GM23248 (cell line): ENCODE data around the gene SEMA6C. TPM values are rescaled to one million over a fixed set of nuclear protein-coding genes. Genes with fewer than 3 reads are reported as not detected.

ENCODE experiments used
- DNase-seq: peaks from one replicate; pipeline ENCODE4 v3.0.0-alpha.2; 2015
- H2AFZ ChIP-seq: fragments of 200-600 bp; sonication (generic); 2 replicates; pipeline ENCODE4 v1.6.1; 2016; ENCODE audit warnings: antibody characterized with exemption
- H3F3A ChIP-seq: fragments of 200-600 bp; sonication (generic); 2 replicates; pipeline ENCODE4 v1.6.1; 2016; ENCODE audit warnings: mild to moderate bottlenecking, antibody characterized with exemption, mixed run types; ENCODE audit not compliant: insufficient read depth
- H3K27ac ChIP-seq: fragments of 200-600 bp; sonication (generic); 2 replicates; pipeline ENCODE4 v1.5.1; 2016; ENCODE audit warnings: mild to moderate bottlenecking
- H3K27me3 ChIP-seq: fragments of 200-600 bp; sonication (generic); replicated peaks from 2 replicates; pipeline ENCODE4 v1.6.1; 2016; ENCODE audit warnings: mild to moderate bottlenecking; ENCODE audit not compliant: insufficient read depth
- H3K36me3 ChIP-seq: fragments of 200-600 bp; sonication (generic); 2 replicates; pipeline ENCODE4 v1.6.1; 2016; ENCODE audit warnings: low read depth, mild to moderate bottlenecking
- H3K4me1 ChIP-seq: fragments of 200-600 bp; sonication (generic); 2 replicates; pipeline ENCODE4 v1.6.1; 2016; ENCODE audit warnings: mild to moderate bottlenecking; ENCODE audit not compliant: insufficient read depth
- H3K4me2 ChIP-seq: fragments of 200-600 bp; sonication (generic); one replicate; pipeline ENCODE4 v1.6.1; 2016; ENCODE audit warnings: mild to moderate bottlenecking; ENCODE audit not compliant: unreplicated experiment
- H3K4me3 ChIP-seq: fragments of 200-600 bp; sonication (generic); 2 replicates; pipeline ENCODE4 v1.5.1; 2016; ENCODE audit warnings: mild to moderate bottlenecking
- H3K79me2 ChIP-seq: fragments of 200-600 bp; sonication (generic); 2 replicates; pipeline ENCODE4 v1.6.1; 2016; ENCODE audit warnings: mild to moderate bottlenecking; ENCODE audit not compliant: insufficient read depth
- H3K9ac ChIP-seq: fragments of 200-600 bp; sonication (generic); 2 replicates; pipeline ENCODE4 v1.6.1; 2016; ENCODE audit warnings: mild to moderate bottlenecking
- H3K9me2 ChIP-seq: fragments of 200-600 bp; sonication (generic); 2 replicates; pipeline ENCODE4 v1.6.1; 2016; ENCODE audit warnings: mixed run types, mild to moderate bottlenecking, moderate library complexity; ENCODE audit not compliant: insufficient read depth
- H3K9me3 ChIP-seq: fragments of 200-600 bp; sonication (generic); one replicate; pipeline ENCODE4 v1.6.1; 2017; ENCODE audit warnings: low read depth
- H4K20me1 ChIP-seq: fragments of 200-600 bp; sonication (generic); 2 replicates; pipeline ENCODE4 v1.6.0; 2016; ENCODE audit not compliant: insufficient read depth
- EZH2 ChIP-seq: fragments of 200-600 bp; sonication (generic); IDR thresholded peaks from 2 replicates; pipeline ENCODE4 v1.6.1; 2018; ENCODE audit warnings: antibody characterized with exemption, mild to moderate bottlenecking; ENCODE audit not compliant: insufficient read depth, poor library complexity, severe bottlenecking
- EZH2phosphoT487 ChIP-seq: fragments of 200-600 bp; sonication (generic); IDR thresholded peaks from 2 replicates; pipeline ENCODE4 v1.6.1; 2018; ENCODE audit warnings: antibody characterized with exemption, moderate library complexity, mild to moderate bottlenecking, low read depth; ENCODE audit not compliant: insufficient read depth
- WGBS, 2 experiments: methylation state at CpG; one replicate each; pipeline ENCODE4 v1.1.6; 2015 to 2017; ENCODE audit warnings: low lambda C conversion rate in 2 of 2, low coverage in 1 of 2; ENCODE audit errors: missing lambda C conversion rate in 2 of 2; 5-methylcytosine and 5-hydroxymethylcytosine counted together
- in situ Hi-C: fragments of 300-500 bp; cut with MboI; formaldehyde crosslinking; loops from 2 replicates; pipeline ENCODE4 v1.15.0; 2020
- polyA plus RNA-seq: library from polyadenylated mRNA; unstranded; fragments of >200 nt; fragmentation: Nextera tagmentation; extraction: Ambion mirVana; gene quantifications from 2 replicates; pipeline ENCODE4 v1.2.1, GENCODE V29; 2016
- total RNA-seq: library from RNA; depleted of rRNA; stranded (reverse); fragments of >200 nt; shearing (Covaris generic); gene quantifications from 2 replicates; pipeline ENCODE4 v1.2.3, GENCODE V29; 2014

Gene SEMA6C
- total and polyA plus RNA-seq, 2 experiments from 2014 or later: 1.1 to 3.8 TPM

DNA sequence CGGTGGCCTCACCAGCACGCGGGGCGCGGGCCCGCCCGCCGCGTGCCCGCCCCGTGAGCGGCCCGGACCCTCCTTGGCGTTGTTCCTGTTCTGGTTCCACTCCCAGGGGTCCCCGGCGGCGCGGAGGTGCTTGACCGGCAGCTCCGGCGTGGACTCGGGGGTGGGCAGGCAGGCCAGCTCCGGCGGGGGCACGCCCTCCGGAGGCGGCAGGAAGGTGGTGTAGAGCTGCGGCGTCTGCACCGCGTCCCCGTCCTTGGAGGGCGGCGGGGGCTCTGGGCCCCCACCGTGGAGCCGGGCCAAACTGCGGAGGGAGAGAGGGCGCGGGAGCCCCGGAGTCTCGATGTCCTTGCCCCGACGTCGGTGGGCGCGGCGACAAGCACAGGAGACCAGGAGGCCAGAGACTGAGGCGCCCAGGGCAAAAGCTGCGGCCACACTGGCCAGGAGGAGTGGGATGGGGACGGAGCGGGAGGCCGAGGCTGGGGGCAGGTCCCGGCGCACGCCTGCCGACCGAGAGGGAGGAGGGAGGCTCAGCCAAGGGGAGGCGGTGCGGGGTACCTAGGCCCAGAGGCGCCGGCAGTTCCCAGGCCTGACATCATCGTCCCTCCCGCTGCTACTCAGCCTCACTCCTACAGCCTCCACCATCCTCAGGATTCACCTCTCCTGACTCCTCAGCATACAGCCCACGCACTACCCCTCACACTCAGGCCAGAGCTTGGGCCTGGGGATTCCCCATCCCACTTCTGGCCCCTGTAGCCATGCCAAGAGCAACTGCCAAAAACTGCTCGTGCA lies 13.2 kb downstream of the SEMA6C start:
- Histone ChIP-seq H3K4me3 (no peak overlapping the region), H2AFZ (no peak overlapping the region), H3K9ac (no peak overlapping the region), H3K79me2 (no peaks in the 10 kb centered on the region), H3K36me3 (no peaks in the 10 kb centered on the region; the same call in 1 of the 2 replicates), H3F3A (peaks cover 10% of the 10 kb centered on the region; the same call in 1 of the 2 replicates), H3K4me2 (no peak overlapping the region), H3K27ac (no peak overlapping the region), H3K4me1 (no peaks in the 10 kb centered on the region), H3K9me2 (no peaks in the 10 kb centered on the region), H4K20me1 (no peaks in the 10 kb centered on the region), H3K27me3 (no peaks in the 10 kb centered on the region), H3K9me3 (no peaks in the 10 kb centered on the region)
- 92 to 93% methylated on average over 18 to 61 of the region's 65 CpGs for WGBS, 2 experiments
- TF ChIP-seq EZH2: no peak
- no peak for TF ChIP-seq EZH2phosphoT487
- DNase-seq: no peak
- in situ Hi-C loops: no loop called here

DNA sequence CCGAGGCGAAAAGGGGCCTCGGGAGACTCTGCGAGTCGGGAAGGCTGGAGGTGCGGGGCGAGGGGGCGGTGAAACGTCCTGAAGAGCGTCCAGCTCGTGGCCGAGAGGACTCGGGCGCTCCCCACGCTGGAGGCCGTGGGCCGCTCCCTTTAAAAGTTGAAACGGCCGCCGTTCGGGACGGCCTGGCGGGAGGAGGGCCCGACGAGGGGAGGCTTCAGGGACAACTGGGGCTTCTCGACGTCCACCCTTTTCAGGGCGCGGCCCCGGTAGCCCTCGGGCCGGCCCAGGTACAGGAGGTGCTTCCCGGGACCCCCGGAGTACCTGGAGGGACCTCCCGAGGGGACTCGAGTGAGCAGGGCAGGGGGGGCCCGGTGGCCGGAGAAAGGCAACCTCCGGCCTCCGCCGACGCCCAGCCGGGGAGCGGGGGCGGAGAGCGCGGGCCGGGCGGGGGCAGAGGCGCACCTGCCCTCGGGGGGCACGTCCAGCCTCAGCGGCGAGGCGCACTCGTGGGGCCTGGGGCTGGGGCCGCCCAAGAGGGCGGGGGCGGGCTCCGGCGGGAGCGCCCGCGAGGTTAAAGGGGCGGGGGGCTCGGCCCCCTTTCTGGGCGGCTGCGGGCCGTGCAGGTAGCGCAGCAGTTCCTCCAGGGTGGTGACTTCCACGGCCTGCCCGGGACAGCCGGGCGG lies 14.0 kb downstream of the SEMA6C start:
- no peaks in the 10 kb centered on the region; the same call in 1 of the 2 replicates for H3K36me3 ChIP-seq
- H3K4me1 ChIP-seq: no peaks in the 10 kb centered on the region
- no peaks in the 10 kb centered on the region for H3K27me3 ChIP-seq
- in situ Hi-C loops: no loop called here
- H3K9me3 ChIP-seq: no peaks in the 10 kb centered on the region
- TF ChIP-seq EZH2 (no peak), EZH2phosphoT487 (no peak)
- no peak overlapping the region for H3K9ac ChIP-seq
- peaks cover 10% of the 10 kb centered on the region; the same call in 1 of the 2 replicates for H3F3A ChIP-seq
- no peak overlapping the region for H3K27ac ChIP-seq
- no peak for DNase-seq
- no peaks in the 10 kb centered on the region for H3K79me2 ChIP-seq
- no peaks in the 10 kb centered on the region for H4K20me1 ChIP-seq
- no peaks in the 10 kb centered on the region for H3K9me2 ChIP-seq
- no peak overlapping the region for H3K4me3 ChIP-seq
- 92% methylated on average over 26 to 74 of the region's 74 CpGs for WGBS, 2 experiments
- no peak overlapping the region for H3K4me2 ChIP-seq
- H2AFZ ChIP-seq: no peak overlapping the region

DNA sequence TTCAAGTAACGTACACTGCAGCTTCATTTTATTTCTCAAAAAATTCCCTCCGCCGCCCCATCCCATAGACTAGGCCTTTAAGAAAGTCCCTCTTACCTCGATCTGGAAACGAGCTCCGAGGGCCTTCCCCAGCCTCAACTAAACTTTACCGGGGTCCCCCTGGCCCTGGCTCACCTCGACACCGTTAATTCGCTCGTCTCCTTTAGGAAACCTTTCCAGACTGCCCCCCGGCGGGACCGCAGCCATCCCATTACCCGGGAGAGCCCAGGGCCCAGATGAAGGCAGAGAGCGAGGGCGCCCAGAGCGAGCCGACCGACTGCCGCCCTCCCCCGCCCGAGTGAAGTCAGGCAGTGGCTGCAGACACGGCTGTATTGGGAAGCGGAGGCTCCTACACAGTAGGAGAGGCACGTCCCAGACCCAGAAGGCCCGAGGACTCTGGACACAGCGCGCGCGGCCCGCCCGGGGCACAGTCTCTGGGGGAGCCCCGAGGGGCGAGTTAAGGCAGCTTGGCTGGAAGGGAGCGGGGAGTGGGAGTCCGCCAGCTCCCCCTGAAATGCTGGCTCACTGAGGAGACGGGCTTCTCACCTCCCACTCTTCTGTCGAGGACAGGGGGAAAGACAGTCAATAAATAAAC lies 14.6 kb downstream of the SEMA6C start:
- H3K9me2 ChIP-seq: no peaks in the 10 kb centered on the region
- no peak for TF ChIP-seq EZH2phosphoT487
- no peak for TF ChIP-seq EZH2
- H3K27me3 ChIP-seq: no peaks in the 10 kb centered on the region
- H3F3A ChIP-seq: peaks cover 10% of the 10 kb centered on the region; the same call in 1 of the 2 replicates
- DNase-seq: peak; percentile 30
- no peak overlapping the region for H3K27ac ChIP-seq
- H2AFZ ChIP-seq: peak overlapping the region; percentile 91
- H3K9me3 ChIP-seq: no peaks in the 10 kb centered on the region
- H3K4me2 ChIP-seq: peak overlapping the region; percentile 84
- H3K36me3 ChIP-seq: no peaks in the 10 kb centered on the region; the same call in 1 of the 2 replicates
- WGBS, 2 experiments: 35 to 37% methylated on average over 37 to 39 of the region's 39 CpGs
- no peaks in the 10 kb centered on the region for H3K79me2 ChIP-seq
- peak overlapping the region; percentile 66 for H3K4me3 ChIP-seq
- H4K20me1 ChIP-seq: no peaks in the 10 kb centered on the region
- peak overlapping the region; percentile 62 for H3K9ac ChIP-seq
- in situ Hi-C loops: no loop called here
- H3K4me1 ChIP-seq: no peaks in the 10 kb centered on the region

DNA sequence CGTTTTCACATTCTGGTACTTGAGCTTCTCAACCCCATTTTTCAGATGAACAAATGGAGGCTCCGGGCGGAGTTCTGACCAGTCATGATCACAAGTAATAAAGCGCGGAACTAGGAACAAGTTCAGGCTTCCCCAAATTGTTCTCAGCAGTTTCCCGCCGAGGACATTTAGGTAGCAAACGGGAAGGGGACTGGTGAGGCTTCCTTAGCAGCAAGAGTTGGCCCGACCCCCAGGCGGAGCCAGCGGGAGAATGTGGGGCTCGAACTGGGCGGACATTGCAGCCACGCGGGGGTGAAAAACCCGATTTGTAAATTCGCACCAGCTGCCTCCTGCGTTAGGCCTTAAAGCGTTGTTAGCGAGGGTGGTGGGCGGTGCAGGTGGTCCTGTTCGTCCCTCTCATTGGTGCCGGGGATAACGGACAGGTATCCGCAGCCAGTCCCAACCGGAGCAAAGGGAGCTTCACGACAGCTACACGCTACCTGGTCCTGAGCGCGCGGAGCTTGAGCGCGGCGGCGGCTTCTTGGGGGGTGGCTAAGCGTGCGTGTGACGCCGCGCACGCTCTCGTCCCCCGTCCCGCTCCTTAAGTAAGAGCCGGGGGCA lies 15.3 kb downstream of the SEMA6C start:
- H3K9ac ChIP-seq: peak overlapping the region; percentile 62
- H3F3A ChIP-seq: peaks cover 10% of the 10 kb centered on the region; the same call in 1 of the 2 replicates
- H3K4me3 ChIP-seq: peak overlapping the region; percentile 66
- DNase-seq: peak; percentile 92
- H3K36me3 ChIP-seq: no peaks in the 10 kb centered on the region; the same call in 1 of the 2 replicates
- no peaks in the 10 kb centered on the region for H3K9me2 ChIP-seq
- WGBS, 2 experiments: 5 to 8% methylated on average over 41 to 45 of the region's 45 CpGs
- H2AFZ ChIP-seq: peak overlapping the region; percentile 91
- H3K79me2 ChIP-seq: no peaks in the 10 kb centered on the region
- no peaks in the 10 kb centered on the region for H3K9me3 ChIP-seq
- in situ Hi-C loops: no loop called here
- H3K27ac ChIP-seq: no peak overlapping the region
- no peaks in the 10 kb centered on the region for H3K27me3 ChIP-seq
- H4K20me1 ChIP-seq: no peaks in the 10 kb centered on the region
- TF ChIP-seq EZH2 (no peak), EZH2phosphoT487 (no peak)
- H3K4me2 ChIP-seq: peak overlapping the region; percentile 84
- no peaks in the 10 kb centered on the region for H3K4me1 ChIP-seq
